ENCODE results near the gene TMC5. TPM values are rescaled to one million over a fixed set of nuclear protein-coding genes. Genes with fewer than 3 reads are reported as not detected.
A peak's percentile ranks its signal among the peaks of the same experiment; 100 is the strongest.

TMC5 gene
- total and polyA plus RNA-seq, 2 of the 13 experiments (the other 11 are each of a cell fraction or from before 2014, with no cell fraction given) = 0.09 to 0.41 TPM

DNA sequence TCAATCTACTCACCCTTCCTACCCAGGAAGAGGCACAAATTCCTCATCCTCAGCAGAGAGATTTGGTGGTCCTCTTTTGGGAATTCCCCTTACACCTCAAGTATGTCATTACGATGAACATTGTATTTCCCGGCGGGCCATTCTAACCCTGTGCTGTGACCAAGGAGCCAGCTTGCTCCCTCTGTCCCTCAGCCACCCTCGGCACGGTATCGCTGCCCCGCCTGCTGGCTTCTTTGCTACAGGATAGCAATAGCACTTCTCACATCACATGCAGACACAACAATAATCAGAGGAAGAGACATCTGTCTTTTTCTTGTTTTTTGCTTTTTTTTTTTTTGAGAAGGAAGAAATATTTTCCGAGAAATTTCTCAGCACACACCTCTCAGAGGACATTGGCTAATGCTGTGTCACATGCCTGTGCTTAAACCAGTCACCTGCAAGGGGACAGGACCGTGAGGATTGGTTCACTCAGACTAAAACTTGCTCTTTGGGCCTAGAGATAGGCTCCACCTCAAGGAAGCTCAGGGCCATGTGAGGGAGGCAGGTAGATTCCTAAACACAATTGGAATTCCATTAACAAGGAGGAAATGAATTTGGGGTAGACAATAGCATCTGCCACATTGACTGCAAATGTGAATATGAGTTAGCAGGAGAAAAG, 41.2 kb downstream of the TMC5 start:
- H3K36me3 ChIP-seq (replicated peaks in 1 of 2; ENCODE audit: control insufficient read depth in 1 of 2, insufficient read depth in 2 of 2, low read length in 2 of 2) = no peaks in the 10 kb centered on the region
- no peaks in the 10 kb centered on the region for H3K79me2 ChIP-seq (ENCODE audit: insufficient read depth, low read length)
- DNase-seq (ENCODE audit: low spot score) (no peak), ATAC-seq (peak; percentile 90), FAIRE-seq (peak; percentile 12)
- under 1% methylated on average over 9 of the region's 9 CpGs for WGBS (ENCODE audit: low lambda C conversion rate)
- H3K4me1 ChIP-seq (ENCODE audit: insufficient read depth, low read length) = peaks cover 10% of the 10 kb centered on the region
- ChIA-PET CTCF (ENCODE audit: low intra/inter-chr PET ratio, low total read pairs) (interaction anchor here (1.3 kb wide), 1 partner anchor 70 kb away, joined by 5 read pairs; no protein-coding TSS in a partner anchor), POLR2A (no interaction called here)
- peaks cover 4 to 22% of the 10 kb centered on the region in 2 experiments; a peak in 2 of 5 replicates for H3K27me3 ChIP-seq (ENCODE audit: control insufficient read depth in 1 of 2, insufficient read depth in 2 of 2, low read length in 2 of 2)
- peak overlapping the region; percentile 38 for H2AFZ ChIP-seq (ENCODE audit: low read length)
- H4K20me1 ChIP-seq (ENCODE audit: insufficient read depth, low read length) = no peaks in the 10 kb centered on the region
- H3K9me3 ChIP-seq (ENCODE audit: low read length) = no peaks in the 10 kb centered on the region
- peak overlapping the region; percentile 67 for H3K4me2 ChIP-seq (ENCODE audit: low read depth, low read length)
- no peak overlapping the region for H3K27ac ChIP-seq (ENCODE audit: extremely low read length, insufficient read depth, low read length)
- peak overlapping the region in 2 of 3 experiments; percentile 26 to 39; a peak in 4 of 6 replicates for H3K4me3 ChIP-seq (replicated peaks in 1 of 3; ENCODE audit: insufficient read depth in 1 of 3, low read depth in 2 of 3, low read length in 3 of 3)
- in situ Hi-C loops (cut with HindIII; ENCODE audit: extremely low pct_ligation_motif_present, low pct_unique_long_range_greater_than_20kb) (no loop called here), intact Hi-C loops (cut with micrococcal nuclease; ENCODE audit: unreplicated experiment) (loop anchor here (1.0 to 5.0 kb wide), 2 partner anchors 70 to 1438 kb away; no protein-coding TSS in a partner anchor)
- no TSS peak for BruUV-seq (replicated peaks)
- no peak overlapping the region for H3K9ac ChIP-seq (ENCODE audit: insufficient read depth, low read depth, low read length)
- 0 out of 2 replicates have a peak, but pooled peaks have one; percentile 34 for TF ChIP-seq KDM2A (CRISPR knock-in tag; IDR thresholded peaks at IDR 0.05; ENCODE audit: borderline replicate concordance, low read depth)
- TF ChIP-seq, protein P1, sequence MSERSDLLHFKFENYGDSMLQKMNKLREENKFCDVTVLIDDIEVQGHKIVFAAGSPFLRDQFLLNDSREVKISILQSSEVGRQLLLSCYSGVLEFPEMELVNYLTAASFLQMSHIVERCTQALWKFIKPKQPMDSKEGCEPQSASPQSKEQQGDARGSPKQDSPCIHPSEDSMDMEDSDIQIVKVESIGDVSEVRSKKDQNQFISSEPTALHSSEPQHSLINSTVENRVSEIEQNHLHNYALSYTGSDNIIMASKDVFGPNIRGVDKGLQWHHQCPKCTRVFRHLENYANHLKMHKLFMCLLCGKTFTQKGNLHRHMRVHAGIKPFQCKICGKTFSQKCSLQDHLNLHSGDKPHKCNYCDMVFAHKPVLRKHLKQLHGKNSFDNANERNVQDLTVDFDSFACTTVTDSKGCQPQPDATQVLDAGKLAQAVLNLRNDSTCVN (CRISPR knock-in tag; IDR thresholded peaks at IDR 0.05; ENCODE audit: borderline replicate concordance) = no peak
- TF ChIP-seq ZFP90 (CRISPR knock-in tag; IDR thresholded peaks at IDR 0.05; ENCODE audit: borderline replicate concordance) = no peak
- TF ChIP-seq, protein P2, sequence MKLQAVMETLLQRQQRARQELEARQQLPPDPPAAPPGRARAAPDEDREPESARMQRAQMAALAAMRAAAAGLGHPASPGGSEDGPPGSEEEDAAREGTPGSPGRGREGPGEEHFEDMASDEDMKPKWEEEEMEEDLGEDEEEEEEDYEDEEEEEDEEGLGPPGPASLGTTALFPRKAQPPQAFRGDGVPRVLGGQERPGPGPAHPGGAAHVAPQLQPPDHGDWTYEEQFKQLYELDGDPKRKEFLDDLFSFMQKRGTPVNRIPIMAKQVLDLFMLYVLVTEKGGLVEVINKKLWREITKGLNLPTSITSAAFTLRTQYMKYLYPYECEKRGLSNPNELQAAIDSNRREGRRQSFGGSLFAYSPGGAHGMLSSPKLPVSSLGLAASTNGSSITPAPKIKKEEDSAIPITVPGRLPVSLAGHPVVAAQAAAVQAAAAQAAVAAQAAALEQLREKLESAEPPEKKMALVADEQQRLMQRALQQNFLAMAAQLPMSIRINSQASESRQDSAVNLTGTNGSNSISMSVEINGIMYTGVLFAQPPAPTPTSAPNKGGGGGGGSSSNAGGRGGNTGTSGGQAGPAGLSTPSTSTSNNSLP (IDR thresholded peaks at IDR 0.05; ENCODE audit: low read depth, low read length) = no peak
- TF ChIP-seq, protein P3, sequence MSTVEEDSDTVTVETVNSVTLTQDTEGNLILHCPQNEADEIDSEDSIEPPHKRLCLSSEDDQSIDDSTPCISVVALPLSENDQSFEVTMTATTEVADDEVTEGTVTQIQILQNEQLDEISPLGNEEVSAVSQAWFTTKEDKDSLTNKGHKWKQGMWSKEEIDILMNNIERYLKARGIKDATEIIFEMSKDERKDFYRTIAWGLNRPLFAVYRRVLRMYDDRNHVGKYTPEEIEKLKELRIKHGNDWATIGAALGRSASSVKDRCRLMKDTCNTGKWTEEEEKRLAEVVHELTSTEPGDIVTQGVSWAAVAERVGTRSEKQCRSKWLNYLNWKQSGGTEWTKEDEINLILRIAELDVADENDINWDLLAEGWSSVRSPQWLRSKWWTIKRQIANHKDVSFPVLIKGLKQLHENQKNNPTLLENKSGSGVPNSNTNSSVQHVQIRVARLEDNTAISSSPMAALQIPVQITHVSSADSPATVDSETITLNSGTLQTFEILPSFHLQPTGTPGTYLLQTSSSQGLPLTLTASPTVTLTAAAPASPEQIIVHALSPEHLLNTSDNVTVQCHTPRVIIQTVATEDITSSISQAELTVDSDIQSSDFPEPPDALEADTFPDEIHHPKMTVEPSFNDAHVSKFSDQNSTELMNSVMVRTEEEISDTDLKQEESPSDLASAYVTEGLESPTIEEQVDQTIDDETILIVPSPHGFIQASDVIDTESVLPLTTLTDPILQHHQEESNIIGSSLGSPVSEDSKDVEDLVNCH (CRISPR knock-in tag; IDR thresholded peaks at IDR 0.05) = no peak
- TF ChIP-seq THYN1 (CRISPR knock-in tag; IDR thresholded peaks at IDR 0.05; ENCODE audit: borderline replicate concordance, low read depth) = no peak
- no peak for TF ChIP-seq RBFOX2 (IDR thresholded peaks at IDR 0.05; ENCODE audit: low read depth, low read length)
- TF ChIP-seq ZNF607 (CRISPR knock-in tag; IDR thresholded peaks at IDR 0.05; ENCODE audit: borderline replicate concordance) = no peak
- no peak for TF ChIP-seq PTBP1 (IDR thresholded peaks at IDR 0.05; ENCODE audit: low read depth, low read length, poor library complexity, severe bottlenecking)
- TF ChIP-seq, protein P4, sequence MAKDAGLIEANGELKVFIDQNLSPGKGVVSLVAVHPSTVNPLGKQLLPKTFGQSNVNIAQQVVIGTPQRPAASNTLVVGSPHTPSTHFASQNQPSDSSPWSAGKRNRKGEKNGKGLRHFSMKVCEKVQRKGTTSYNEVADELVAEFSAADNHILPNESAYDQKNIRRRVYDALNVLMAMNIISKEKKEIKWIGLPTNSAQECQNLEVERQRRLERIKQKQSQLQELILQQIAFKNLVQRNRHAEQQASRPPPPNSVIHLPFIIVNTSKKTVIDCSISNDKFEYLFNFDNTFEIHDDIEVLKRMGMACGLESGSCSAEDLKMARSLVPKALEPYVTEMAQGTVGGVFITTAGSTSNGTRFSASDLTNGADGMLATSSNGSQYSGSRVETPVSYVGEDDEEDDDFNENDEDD (CRISPR knock-in tag; IDR thresholded peaks at IDR 0.05; ENCODE audit: borderline replicate concordance) = no peak
- TF ChIP-seq, protein P5, sequence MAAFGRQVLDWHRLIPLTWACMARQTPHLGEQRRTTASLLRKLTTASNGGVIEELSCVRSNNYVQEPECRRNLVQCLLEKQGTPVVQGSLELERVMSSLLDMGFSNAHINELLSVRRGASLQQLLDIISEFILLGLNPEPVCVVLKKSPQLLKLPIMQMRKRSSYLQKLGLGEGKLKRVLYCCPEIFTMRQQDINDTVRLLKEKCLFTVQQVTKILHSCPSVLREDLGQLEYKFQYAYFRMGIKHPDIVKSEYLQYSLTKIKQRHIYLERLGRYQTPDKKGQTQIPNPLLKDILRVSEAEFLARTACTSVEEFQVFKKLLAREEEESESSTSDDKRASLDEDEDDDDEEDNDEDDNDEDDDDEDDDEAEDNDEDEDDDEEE (CRISPR knock-in tag; IDR thresholded peaks at IDR 0.05) = no peak
- TF ChIP-seq KLF13 (CRISPR knock-in tag; IDR thresholded peaks at IDR 0.05) = no peak
